Liver (tissue), 9 donors: ENCODE measurements around the gene SBF2. TPM values are rescaled to one million over a fixed set of nuclear protein-coding genes. Genes with fewer than 3 reads are reported as not detected.

Experiments
- DNase-seq: peaks from one replicate; pipeline ENCODE4 v3.0.0-alpha.2; 2017; ENCODE audit warnings: low spot score
- H3K27ac ChIP-seq, 2 donors: one replicate each; pipeline ENCODE4 v1.7.0; 2013; ENCODE audit warnings: inconsistent platforms in 2 of 2, low read length in 2 of 2, control low read depth in 1 of 2, low read depth in 1 of 2, mild to moderate bottlenecking in 1 of 2
- H3K27me3 ChIP-seq, 4 donors: one replicate each; pipeline versions ENCODE4 v1.6.1 to v1.7.0; 2013; ENCODE audit warnings: low read length in 3 of 4, inconsistent platforms in 1 of 4, mild to moderate bottlenecking in 1 of 4, moderate library complexity in 1 of 4; ENCODE audit not compliant: control insufficient read depth in 4 of 4, insufficient read depth in 4 of 4
- H3K36me3 ChIP-seq, 4 donors: one replicate each; pipeline versions ENCODE4 v1.6.1 to v1.7.0; 2013; ENCODE audit warnings: low read length in 3 of 4, mild to moderate bottlenecking in 3 of 4, low read depth in 1 of 4, moderate library complexity in 1 of 4; ENCODE audit not compliant: control insufficient read depth in 4 of 4, insufficient read depth in 3 of 4
- H3K4me1 ChIP-seq, 4 donors: one replicate each; pipeline versions ENCODE4 v1.6.1 to v1.7.0; 2013; ENCODE audit warnings: low read length in 3 of 4, mild to moderate bottlenecking in 3 of 4, moderate library complexity in 1 of 4; ENCODE audit not compliant: control insufficient read depth in 4 of 4, insufficient read depth in 4 of 4
- H3K4me3 ChIP-seq, 3 donors: one replicate each; pipeline versions ENCODE4 v1.6.1 to v1.7.0; 2013; ENCODE audit warnings: low read length in 3 of 3, control low read depth in 1 of 3, low read depth in 1 of 3, mild to moderate bottlenecking in 1 of 3
- H3K9ac ChIP-seq, 2 donors: one replicate each; pipeline ENCODE4 v1.7.0; 2013; ENCODE audit warnings: low read length in 2 of 2, mild to moderate bottlenecking in 2 of 2, moderate library complexity in 2 of 2, control low read depth in 1 of 2, low read depth in 1 of 2
- H3K9me3 ChIP-seq, 4 donors: one replicate each; pipeline versions ENCODE4 v1.6.1 to v1.7.0; 2013; ENCODE audit warnings: low read length in 3 of 4; ENCODE audit not compliant: control insufficient read depth in 4 of 4
- EGR1 ChIP-seq, 2 donors: IDR thresholded peaks; 2 replicates each; pipeline ENCODE4 v1.6.1; 2016 to 2018; ENCODE audit warnings: antibody characterized with exemption in 2 of 2, low read depth in 2 of 2
- FOXA1 ChIP-seq: IDR thresholded peaks from 2 replicates; pipeline ENCODE4 v1.6.1; 2016; ENCODE audit warnings: antibody characterized with exemption
- FOXA2 ChIP-seq: IDR thresholded peaks from 2 replicates; pipeline ENCODE4 v1.6.1; 2016; ENCODE audit warnings: antibody characterized with exemption
- GABPA ChIP-seq, 2 donors: IDR thresholded peaks in 1 of 2; conservative IDR thresholded peaks in 1 of 2; 2 replicates each; pipeline ENCODE4 v1.6.1; 2016; ENCODE audit warnings: antibody characterized with exemption in 2 of 2, mild to moderate bottlenecking in 1 of 2, moderate library complexity in 1 of 2
- HNF4A ChIP-seq, 2 donors: conservative IDR thresholded peaks; 2 replicates each; pipeline ENCODE4 v1.6.1; 2016; ENCODE audit warnings: antibody characterized with exemption in 2 of 2, mild to moderate bottlenecking in 2 of 2
- HNF4G ChIP-seq: IDR thresholded peaks from 2 replicates; pipeline ENCODE4 v1.6.1; 2016; ENCODE audit warnings: antibody characterized with exemption
- JUND ChIP-seq, 2 donors: IDR thresholded peaks; 2 replicates each; pipeline ENCODE4 v1.6.1; 2016; ENCODE audit warnings: antibody characterized with exemption in 2 of 2
- MAX ChIP-seq: IDR thresholded peaks from 2 replicates; pipeline ENCODE4 v1.6.1; 2016; ENCODE audit warnings: antibody characterized with exemption
- NR2F2 ChIP-seq: IDR thresholded peaks from 2 replicates; pipeline ENCODE4 v1.6.1; 2016; ENCODE audit warnings: antibody characterized with exemption
- RAD21 ChIP-seq, 2 donors: IDR thresholded peaks; 2 replicates each; pipeline ENCODE4 v1.6.1; 2016; ENCODE audit warnings: antibody characterized with exemption in 2 of 2, mild to moderate bottlenecking in 2 of 2
- REST ChIP-seq: IDR thresholded peaks from 2 replicates; pipeline ENCODE4 v1.6.1; 2016; ENCODE audit warnings: antibody characterized with exemption, mild to moderate bottlenecking
- RXRA ChIP-seq, 2 donors: IDR thresholded peaks; 2 replicates each; pipeline ENCODE4 v1.6.1; 2017 to 2018; ENCODE audit warnings: antibody characterized with exemption in 2 of 2, mild to moderate bottlenecking in 1 of 2
- SP1 ChIP-seq: IDR thresholded peaks from 2 replicates; pipeline ENCODE4 v1.6.1; 2018; ENCODE audit warnings: antibody characterized with exemption, mild to moderate bottlenecking
- TAF1 ChIP-seq: conservative IDR thresholded peaks from 2 replicates; pipeline ENCODE4 v1.6.1; 2016; ENCODE audit warnings: antibody characterized with exemption, mild to moderate bottlenecking
- YY1 ChIP-seq: IDR thresholded peaks from 2 replicates; pipeline ENCODE4 v1.6.1; 2016; ENCODE audit warnings: antibody characterized with exemption, mild to moderate bottlenecking
- WGBS: extraction: QIAGEN DNeasy Blood & Tissue Kit; methylation state at CpG from one replicate; pipeline ENCODE4 v1.1.7; 2013; 5-methylcytosine and 5-hydroxymethylcytosine counted together
- polyA plus RNA-seq, 2 donors: library from polyadenylated mRNA; stranded (reverse) in 1 of 2; unstranded in 1 of 2; fragments of 200-250 nt in 1 of 2; fragments of >200 nt in 1 of 2; fragmentation: Nextera tagmentation in 1 of 2; extraction: Ambion mirVana in 1 of 2; gene quantifications; one replicate each; pipeline versions ENCODE4 v1.2.1 to v1.2.3, GENCODE V29; 2013 to 2015
- total RNA-seq, 2 donors: library from RNA; depleted of rRNA; stranded (reverse); fragments of >200 nt; gene quantifications; one replicate each; pipeline ENCODE4 v1.2.3, GENCODE V29; 2014
- TF ChIP-seq, protein P1 (sequence below): IDR thresholded peaks from 2 replicates; pipeline ENCODE4 v1.6.1; 2016; ENCODE audit warnings: antibody characterized with exemption
- TF ChIP-seq, protein P2 (sequence below): IDR thresholded peaks from 2 replicates; pipeline ENCODE4 v1.6.1; 2016; ENCODE audit warnings: antibody characterized with exemption
- TF ChIP-seq, protein P3 (sequence below): fragments of 150-350 bp; IDR thresholded peaks from 2 replicates; pipeline ENCODE4 v1.5.1; 2017; ENCODE audit warnings: improper control_type of control experiment, low read depth, low read length; ENCODE audit not compliant: missing input control
- donor health status: healthy.
- donor health status: healthy.
- donor health status: healthy.
- donor health status: healthy.
- donor health status: healthy.

Gene SBF2
- total and polyA plus RNA-seq, 4 donors, result 7.5 to 31.3 (median 14.7) TPM

DNA sequence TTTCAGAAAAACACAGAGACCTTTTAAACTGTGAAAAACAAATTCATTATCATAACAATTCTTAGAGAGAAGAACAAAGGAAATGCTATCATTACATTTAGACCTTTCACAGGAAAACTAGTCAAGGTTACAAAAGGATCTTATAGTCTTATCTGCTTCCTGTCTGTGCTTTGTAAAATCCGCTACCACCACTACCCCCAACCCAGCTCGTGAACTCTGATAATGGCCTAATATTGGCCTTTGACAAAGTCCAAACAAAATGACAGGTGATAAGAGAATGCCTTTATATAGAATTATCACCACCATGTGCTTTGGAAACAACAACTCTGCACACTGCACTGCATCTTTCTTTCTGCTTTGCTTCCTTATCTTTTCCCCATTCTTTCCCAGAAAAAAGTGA is 272.5 kb downstream of the SBF2 start:
- Histone ChIP-seq H3K4me1 (peaks cover 0 to 2% (median 0%) of the 10 kb centered on the region in 4 donors), H3K4me3 (no peak overlapping the region), H3K27ac (no peak overlapping the region), H3K36me3 (peaks cover 0 to 2% (median 0%) of the 10 kb centered on the region in 4 donors), H3K27me3 (no peaks in the 10 kb centered on the region), H3K9me3 (peaks cover 0 to 4% (median 0%) of the 10 kb centered on the region in 4 donors), H3K9ac (no peak overlapping the region)
- no peak for DNase-seq
- WGBS, result 64% methylated on average over 2 of the region's 2 CpGs
- TF ChIP-seq NR2F2 (peak; percentile 85), EGR1 (IDR thresholded peaks at IDR 0.05; ENCODE audit: low read depth in 2 of 2) (no peak), RXRA (IDR thresholded peaks at IDR 0.05) (peak in 1 of 2 donors; percentile 33)

DNA sequence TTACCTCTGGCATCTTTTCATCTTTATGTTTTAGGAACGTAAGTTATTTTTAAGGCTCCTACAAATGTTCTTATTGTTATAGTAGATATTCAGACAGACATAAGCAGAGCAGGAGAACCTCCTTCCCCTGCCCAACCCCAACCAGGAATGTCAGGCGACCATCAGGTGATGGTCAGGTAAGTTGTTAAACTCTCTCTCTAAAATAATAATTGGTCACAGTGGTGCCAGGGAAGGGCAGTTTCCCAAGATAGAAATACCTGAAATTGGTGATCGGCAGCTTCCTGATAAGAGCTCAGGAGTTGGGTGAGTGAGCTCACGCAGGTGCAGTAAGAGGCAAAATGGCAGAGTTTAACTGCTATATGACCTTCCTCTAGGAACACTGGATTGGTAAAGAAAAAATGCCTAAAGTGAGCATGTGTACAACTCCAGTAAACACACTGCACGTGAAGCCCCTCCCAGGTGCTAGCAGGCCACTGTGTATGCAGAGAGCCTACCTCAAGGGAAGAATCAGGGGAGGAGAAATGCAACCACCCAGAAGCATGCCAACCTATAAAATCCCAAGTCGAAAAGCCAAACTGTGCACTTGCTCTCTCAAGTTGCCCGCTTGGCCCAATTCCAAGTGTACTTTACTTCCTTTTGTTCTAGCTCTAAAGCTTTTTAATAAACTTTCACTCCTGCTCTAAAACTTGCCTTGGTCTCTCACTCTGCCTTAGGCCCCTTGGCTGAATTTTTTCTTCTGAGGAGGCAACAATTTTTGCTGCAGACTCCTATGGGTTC is 273.9 kb downstream of the SBF2 start:
- H3K27me3 ChIP-seq, result no peaks in the 10 kb centered on the region
- peaks cover 0 to 2% (median 0%) of the 10 kb centered on the region in 4 donors for H3K36me3 ChIP-seq
- H3K9ac ChIP-seq, result no peak overlapping the region
- H3K4me3 ChIP-seq, result no peak overlapping the region
- H3K27ac ChIP-seq, result no peak overlapping the region
- peaks cover 0 to 4% (median 0%) of the 10 kb centered on the region in 4 donors for H3K9me3 ChIP-seq
- peaks cover 0 to 2% (median 0%) of the 10 kb centered on the region in 4 donors for H3K4me1 ChIP-seq
- 79% methylated on average over 7 of the region's 7 CpGs for WGBS
- DNase-seq, result no peak
- no peak for TF ChIP-seq JUND (IDR thresholded peaks at IDR 0.05)
- no peak for TF ChIP-seq EGR1 (IDR thresholded peaks at IDR 0.05; ENCODE audit: low read depth in 2 of 2)
- TF ChIP-seq, protein P1, sequence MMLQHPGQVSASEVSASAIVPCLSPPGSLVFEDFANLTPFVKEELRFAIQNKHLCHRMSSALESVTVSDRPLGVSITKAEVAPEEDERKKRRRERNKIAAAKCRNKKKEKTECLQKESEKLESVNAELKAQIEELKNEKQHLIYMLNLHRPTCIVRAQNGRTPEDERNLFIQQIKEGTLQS, result no peak
- TF ChIP-seq RAD21 (IDR thresholded peaks at IDR 0.05), result no peak
- no peak for TF ChIP-seq YY1
- no peak for TF ChIP-seq SP1
- no peak for TF ChIP-seq FOXA2
- no peak for TF ChIP-seq NR2F2
- no peak for TF ChIP-seq REST
- TF ChIP-seq GABPA (IDR thresholded peaks at IDR 0.05 in 1 of 2, conservative IDR thresholded peaks at IDR 0.05 in 1 of 2), result no peak
- TF ChIP-seq HNF4A (conservative IDR thresholded peaks at IDR 0.05), result no peak
- TF ChIP-seq RXRA (IDR thresholded peaks at IDR 0.05), result no peak
- TF ChIP-seq TAF1, result no peak
- TF ChIP-seq FOXA1, result no peak
- no peak for TF ChIP-seq HNF4G
- no peak for TF ChIP-seq MAX
- TF ChIP-seq, protein P2, sequence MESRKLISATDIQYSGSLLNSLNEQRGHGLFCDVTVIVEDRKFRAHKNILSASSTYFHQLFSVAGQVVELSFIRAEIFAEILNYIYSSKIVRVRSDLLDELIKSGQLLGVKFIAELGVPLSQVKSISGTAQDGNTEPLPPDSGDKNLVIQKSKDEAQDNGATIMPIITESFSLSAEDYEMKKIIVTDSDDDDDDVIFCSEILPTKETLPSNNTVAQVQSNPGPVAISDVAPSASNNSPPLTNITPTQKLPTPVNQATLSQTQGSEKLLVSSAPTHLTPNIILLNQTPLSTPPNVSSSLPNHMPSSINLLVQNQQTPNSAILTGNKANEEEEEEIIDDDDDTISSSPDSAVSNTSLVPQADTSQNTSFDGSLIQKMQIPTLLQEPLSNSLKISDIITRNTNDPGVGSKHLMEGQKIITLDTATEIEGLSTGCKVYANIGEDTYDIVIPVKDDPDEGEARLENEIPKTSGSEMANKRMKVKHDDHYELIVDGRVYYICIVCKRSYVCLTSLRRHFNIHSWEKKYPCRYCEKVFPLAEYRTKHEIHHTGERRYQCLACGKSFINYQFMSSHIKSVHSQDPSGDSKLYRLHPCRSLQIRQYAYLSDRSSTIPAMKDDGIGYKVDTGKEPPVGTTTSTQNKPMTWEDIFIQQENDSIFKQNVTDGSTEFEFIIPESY, result no peak
- TF ChIP-seq, protein P3, sequence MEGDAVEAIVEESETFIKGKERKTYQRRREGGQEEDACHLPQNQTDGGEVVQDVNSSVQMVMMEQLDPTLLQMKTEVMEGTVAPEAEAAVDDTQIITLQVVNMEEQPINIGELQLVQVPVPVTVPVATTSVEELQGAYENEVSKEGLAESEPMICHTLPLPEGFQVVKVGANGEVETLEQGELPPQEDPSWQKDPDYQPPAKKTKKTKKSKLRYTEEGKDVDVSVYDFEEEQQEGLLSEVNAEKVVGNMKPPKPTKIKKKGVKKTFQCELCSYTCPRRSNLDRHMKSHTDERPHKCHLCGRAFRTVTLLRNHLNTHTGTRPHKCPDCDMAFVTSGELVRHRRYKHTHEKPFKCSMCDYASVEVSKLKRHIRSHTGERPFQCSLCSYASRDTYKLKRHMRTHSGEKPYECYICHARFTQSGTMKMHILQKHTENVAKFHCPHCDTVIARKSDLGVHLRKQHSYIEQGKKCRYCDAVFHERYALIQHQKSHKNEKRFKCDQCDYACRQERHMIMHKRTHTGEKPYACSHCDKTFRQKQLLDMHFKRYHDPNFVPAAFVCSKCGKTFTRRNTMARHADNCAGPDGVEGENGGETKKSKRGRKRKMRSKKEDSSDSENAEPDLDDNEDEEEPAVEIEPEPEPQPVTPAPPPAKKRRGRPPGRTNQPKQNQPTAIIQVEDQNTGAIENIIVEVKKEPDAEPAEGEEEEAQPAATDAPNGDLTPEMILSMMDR, result no peak
